Esophagus muscularis mucosa (tissue), 4 donors: Measurements from ENCODE around the gene MARK3. TPM values are rescaled to one million over a fixed set of nuclear protein-coding genes. Genes with fewer than 3 reads are reported as not detected.
A peak's percentile ranks its signal among the peaks of the same experiment; 100 is the strongest.

Source experiments
- DNase-seq: peaks from one replicate; pipeline ENCODE4 v3.0.0-alpha.2; 2017; ENCODE audit errors: extremely low spot score
- H3K27ac ChIP-seq, 4 donors: fragments of 200-600 bp; sonication (generic); replicated peaks in 1 of 4; 1 replicate in 3 of 4; 2 replicates in 1 of 4; pipeline ENCODE4 v1.5.1; 2016 to 2019; ENCODE audit warnings: mild to moderate bottlenecking in 1 of 4
- H3K27me3 ChIP-seq, 4 donors: fragments of 200-600 bp; sonication (generic); one replicate each; pipeline versions ENCODE4 v1.5.1 to v1.6.0; 2016 to 2019
- H3K36me3 ChIP-seq, 4 donors: fragments of 200-600 bp; sonication (generic); one replicate each; pipeline ENCODE4 v1.5.1; 2016 to 2019
- H3K4me1 ChIP-seq, 4 donors: fragments of 200-600 bp; sonication (generic); one replicate each; pipeline ENCODE4 v1.5.1; 2016 to 2019
- H3K4me3 ChIP-seq, 4 donors: fragments of 200-600 bp; sonication (generic); 1 replicate in 2 of 4; 2 replicates in 2 of 4; pipeline ENCODE4 v1.5.1; 2016 to 2019; ENCODE audit warnings: mild to moderate bottlenecking in 4 of 4, moderate library complexity in 1 of 4
- H3K9me3 ChIP-seq, 4 donors: fragments of 200-600 bp; sonication (generic); 1 replicate in 3 of 4; 2 replicates in 1 of 4; pipeline ENCODE4 v1.5.1; 2016 to 2019
- EP300 ChIP-seq: sonication (generic); formaldehyde crosslinking; IDR thresholded peaks from one replicate; pipeline ENCODE4 v1.6.1; 2017; ENCODE audit warnings: antibody characterized with exemption
- POLR2A ChIP-seq: fragments of 450-650 bp; IDR thresholded peaks from one replicate; pipeline ENCODE4 v1.6.1; 2017; ENCODE audit warnings: antibody characterized with exemption, moderate library complexity, mild to moderate bottlenecking, low read depth
- POLR2AphosphoS5 ChIP-seq, 2 donors: sonication (generic); formaldehyde crosslinking; IDR thresholded peaks; one replicate each; pipeline ENCODE4 v1.6.1; 2017; ENCODE audit warnings: antibody characterized with exemption in 2 of 2
- WGBS: methylation state at CpG from one replicate; pipeline ENCODE4 v1.1.5; 2018; 5-methylcytosine and 5-hydroxymethylcytosine counted together
- intact Hi-C: fragments of 100-400 bp; cut with DNase I; formaldehyde crosslinking; loops from one replicate; pipeline ENCODE4 v1.15.1; 2023
- small RNA-seq, 3 donors: library from RNA; depleted of rRNA; stranded (forward); fragments of <200 nt; gene quantifications; one replicate each; pipeline ENCODE3, GENCODE V24; 2016
- total RNA-seq, 4 donors: library from RNA; depleted of rRNA; stranded (reverse); fragments of >200 nt; gene quantifications; one replicate each; pipeline versions ENCODE4 v1.1.0 to v1.2.1, GENCODE V29; 2016
- TF ChIP-seq, protein P1 (sequence below), 3 experiments: fragments of 200-600 bp in 2 of 3; fragments of 450-650 bp in 1 of 3; sonication (generic) in 2 of 3; IDR thresholded peaks; one replicate each; pipeline ENCODE4 v1.5.1; 2017 to 2019; ENCODE audit warnings: antibody characterized with exemption in 3 of 3, mild to moderate bottlenecking in 2 of 3, moderate library complexity in 1 of 3

MARK3 gene
- total RNA-seq, 4 donors from 2014 or later = 57.4 to 78.1 (median 68.1) TPM

DNA sequence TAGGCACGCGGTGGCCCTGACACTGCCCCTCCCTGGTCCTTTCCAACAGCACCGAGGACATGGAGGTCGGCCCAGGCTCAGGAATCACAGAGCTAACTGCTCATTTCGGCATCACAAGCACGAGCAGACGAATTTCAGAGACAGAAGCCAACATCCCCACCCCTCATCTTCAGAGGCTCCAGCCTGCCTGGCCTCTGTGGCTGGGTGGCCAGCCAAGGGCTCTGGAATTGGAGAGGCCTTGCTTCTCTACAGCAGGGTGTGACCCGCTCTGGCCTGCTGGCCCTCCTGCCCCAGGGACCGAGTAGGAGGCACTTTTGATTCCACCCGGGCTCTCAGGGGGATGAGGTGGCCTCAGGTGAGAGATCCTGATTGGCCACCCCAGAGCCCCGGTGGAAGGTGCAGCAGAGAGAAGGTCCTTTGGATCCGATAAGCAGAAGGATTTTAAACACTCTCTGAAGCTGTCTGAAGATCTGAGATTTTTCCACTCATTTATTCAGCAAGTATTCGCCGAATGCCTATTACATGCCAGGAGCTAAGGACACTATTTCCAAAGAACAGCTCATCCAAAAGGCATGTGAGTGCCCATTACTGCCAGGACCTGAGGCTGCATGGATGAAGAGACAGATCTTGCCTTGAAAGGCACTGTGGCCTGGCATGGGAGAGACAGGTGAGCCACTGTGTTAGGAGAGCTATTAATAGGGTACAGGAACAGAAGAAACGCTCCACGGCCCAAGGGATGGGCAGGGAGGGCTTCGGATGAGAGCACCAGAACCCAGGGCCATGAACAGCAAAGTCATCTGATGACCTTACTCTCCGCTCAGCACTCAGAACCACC, 167.0 kb downstream of the MARK3 start:
- 35% methylated on average over 9 of the region's 18 CpGs for WGBS

DNA sequence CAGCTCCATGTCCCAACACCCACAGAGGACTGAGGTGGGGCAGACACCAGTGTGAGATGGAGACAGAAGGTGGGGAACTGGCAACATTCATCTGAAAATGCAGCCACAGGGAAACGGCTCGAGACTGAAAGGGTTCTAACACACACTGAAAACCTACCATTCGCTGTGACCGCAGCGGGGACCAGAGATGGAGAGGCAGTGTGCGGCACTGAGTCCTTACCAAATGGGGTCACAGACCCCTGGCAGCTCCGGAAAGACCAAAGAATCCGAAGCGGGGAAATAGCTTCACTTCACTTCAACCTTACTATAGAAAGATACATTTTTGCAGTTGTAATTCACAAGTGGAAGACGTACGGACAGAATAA, 167.6 kb downstream of the MARK3 start:
- Histone ChIP-seq H3K9me3 (no peaks in the 10 kb centered on the region), H3K4me1 (peaks cover 60 to 100% (median 98%) of the 10 kb centered on the region in 4 donors), H3K27ac (peak overlapping the region; percentile 94 to 98 (median 96)), H3K36me3 (peaks cover 0 to 7% (median 2%) of the 10 kb centered on the region in 4 donors), H3K27me3 (peaks cover 0 to 2% (median 0%) of the 10 kb centered on the region in 4 donors), H3K4me3 (peak overlapping the region in 3 of 4 donors; percentile 44 to 60 (median 54))
- DNase-seq = no peak
- WGBS = 90% methylated on average over 11 of the region's 11 CpGs
- no peak for TF ChIP-seq EP300
- TF ChIP-seq, protein P1, sequence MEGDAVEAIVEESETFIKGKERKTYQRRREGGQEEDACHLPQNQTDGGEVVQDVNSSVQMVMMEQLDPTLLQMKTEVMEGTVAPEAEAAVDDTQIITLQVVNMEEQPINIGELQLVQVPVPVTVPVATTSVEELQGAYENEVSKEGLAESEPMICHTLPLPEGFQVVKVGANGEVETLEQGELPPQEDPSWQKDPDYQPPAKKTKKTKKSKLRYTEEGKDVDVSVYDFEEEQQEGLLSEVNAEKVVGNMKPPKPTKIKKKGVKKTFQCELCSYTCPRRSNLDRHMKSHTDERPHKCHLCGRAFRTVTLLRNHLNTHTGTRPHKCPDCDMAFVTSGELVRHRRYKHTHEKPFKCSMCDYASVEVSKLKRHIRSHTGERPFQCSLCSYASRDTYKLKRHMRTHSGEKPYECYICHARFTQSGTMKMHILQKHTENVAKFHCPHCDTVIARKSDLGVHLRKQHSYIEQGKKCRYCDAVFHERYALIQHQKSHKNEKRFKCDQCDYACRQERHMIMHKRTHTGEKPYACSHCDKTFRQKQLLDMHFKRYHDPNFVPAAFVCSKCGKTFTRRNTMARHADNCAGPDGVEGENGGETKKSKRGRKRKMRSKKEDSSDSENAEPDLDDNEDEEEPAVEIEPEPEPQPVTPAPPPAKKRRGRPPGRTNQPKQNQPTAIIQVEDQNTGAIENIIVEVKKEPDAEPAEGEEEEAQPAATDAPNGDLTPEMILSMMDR (IDR thresholded peaks at IDR 0.05) = no peak
- TF ChIP-seq POLR2A = no peak
- TF ChIP-seq POLR2AphosphoS5 (IDR thresholded peaks at IDR 0.05) = no peak
- intact Hi-C loops = no loop called here

More for the DNA sequence above, 167.0 kb downstream of the MARK3 start:
- Histone ChIP-seq H3K4me1 (peaks cover 54 to 99% (median 97%) of the 10 kb centered on the region in 4 donors), H3K9me3 (no peaks in the 10 kb centered on the region), H3K4me3 (peak overlapping the region; percentile 28 to 60 (median 49)), H3K27ac (peak overlapping the region; percentile 94 to 98 (median 96)), H3K36me3 (peaks cover 0 to 4% (median 1%) of the 10 kb centered on the region in 4 donors), H3K27me3 (peaks cover 0 to 2% (median 0%) of the 10 kb centered on the region in 4 donors)
- intact Hi-C loops = no loop called here
- no peak for DNase-seq
- TF ChIP-seq, protein P1 (IDR thresholded peaks at IDR 0.05) = no peak
- peak; percentile 85 to 88 for TF ChIP-seq POLR2AphosphoS5 (IDR thresholded peaks at IDR 0.05)
- TF ChIP-seq POLR2A = no peak
- TF ChIP-seq EP300 = no peak

Small RNA genes lying within 50 kb of the gene (small RNA-seq; reads per million reads assigned to genes)
- gene RNU7-160P (0 reads per million in 3 donors), gene SNORA28 (7.6 to 14.8 (median 9.2) reads per million in 3 donors)

Other genes starting within 250 kb of the MARK3 start
- 100 to 1,000 TPM; 118 to 237 (median 159) TPM for gene EIF5, start 51.2 kb upstream of the MARK3 start, total RNA-seq
- gene CKB, start 137.4 kb downstream of the MARK3 start, total RNA-seq = 1,000 to 10,000 TPM in 3 of 4 donors, 100 to 1,000 TPM in 1; 917 to 1,843 (median 1,284) TPM
- gene TRMT61A, start 143.8 kb downstream of the MARK3 start, total RNA-seq = 10 to 100 TPM; 28.7 to 50.0 (median 35.2) TPM
- gene BAG5, start 177.2 kb downstream of the MARK3 start, total RNA-seq = 10 to 100 TPM; 27.4 to 34.7 (median 28.3) TPM
- 10 to 100 TPM; 26.8 to 46.1 (median 37.6) TPM for gene COA8, start 177.5 kb downstream of the MARK3 start, total RNA-seq
- gene KLC1, start 243.8 kb downstream of the MARK3 start, total RNA-seq = 100 to 1,000 TPM; 285 to 343 (median 312) TPM